Measurements from ENCODE around the gene WDR6.

- TF ChIP-seq EZH2 (IDR thresholded peaks at IDR 0.05; ENCODE audit: borderline replicate concordance, low read depth, low read length, poor library complexity, severe bottlenecking) = no peak
- no peak for TF ChIP-seq CTCF (conservative IDR thresholded peaks at IDR 0.05; ENCODE audit: low read depth, low read length)
Observed at GRCh38 chr3:49027634-49028033, 20.4 kb downstream of the WDR6 start.

Measured in A673 (cell line).